ACHN (cell line): ENCODE data around the gene SELENOW.
"Not testable (repeated sequence)": the region's sequence is repeated elsewhere in the genome, so short reads cannot be mapped to it uniquely, and the experiment has no call there.

Experiments used
- DNase-seq: peaks from one replicate; pipeline ENCODE4 v3.0.0-alpha.2; 2015
- in situ Hi-C: cut with HindIII; loops from 2 replicates; pipeline ENCODE4 v1.10.0; 2017; ENCODE audit warnings: low sequenced_read_pairs, low pct_ligation_motif_present, low pct_unique_long_range_greater_than_20kb

SELENOW gene

DNA sequence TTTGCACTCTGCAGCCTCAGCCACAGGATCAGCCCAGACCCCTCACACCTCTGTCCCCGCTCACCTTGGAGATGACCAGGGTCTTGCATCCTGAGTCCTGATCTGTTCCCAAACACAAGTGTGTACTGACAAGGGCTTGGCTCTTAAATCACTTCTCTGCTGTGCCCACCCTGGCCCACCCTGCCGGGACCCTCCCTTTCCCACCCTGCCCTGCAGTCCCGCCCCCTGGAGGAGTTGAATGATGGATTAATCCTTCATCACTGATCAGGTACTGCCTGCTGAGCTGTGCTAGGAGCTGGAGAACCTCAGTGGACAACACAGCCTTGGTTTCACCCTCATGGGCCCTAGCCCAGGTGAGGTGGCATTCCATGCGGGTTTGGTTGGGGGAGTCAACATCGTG lies 25.9 kb downstream of the SELENOW start, which contains the start of gene TPRX1:
Gene TPRX1, minus strand, starts transcription at position 101 of the 400 bp plus-strand sequence. Its CDS starts 12 bp downstream, at position 89.
- DNase-seq, in situ Hi-C loops: not testable (repeated sequence)

DNA sequence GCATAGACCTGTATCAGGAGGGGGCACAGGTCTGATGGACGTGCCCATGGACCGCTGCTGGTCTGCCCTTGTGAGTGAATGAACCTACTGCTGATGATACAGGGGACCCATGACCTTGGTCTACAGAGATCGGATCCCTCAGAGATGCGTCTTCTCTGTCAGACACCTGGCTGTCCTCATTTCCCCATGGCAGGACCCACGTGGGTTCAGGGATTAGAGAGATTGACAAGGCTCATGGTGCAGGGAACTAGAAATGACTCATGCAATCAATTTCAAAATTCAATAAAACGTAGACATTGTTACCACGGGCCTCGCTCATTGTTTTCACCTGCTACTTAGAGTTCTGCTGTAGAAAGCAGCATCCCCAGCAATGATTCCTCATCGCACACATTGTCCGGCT lies 26.8 kb downstream of the SELENOW start:
- no peak for DNase-seq
- in situ Hi-C loops: no loop called here

DNA sequence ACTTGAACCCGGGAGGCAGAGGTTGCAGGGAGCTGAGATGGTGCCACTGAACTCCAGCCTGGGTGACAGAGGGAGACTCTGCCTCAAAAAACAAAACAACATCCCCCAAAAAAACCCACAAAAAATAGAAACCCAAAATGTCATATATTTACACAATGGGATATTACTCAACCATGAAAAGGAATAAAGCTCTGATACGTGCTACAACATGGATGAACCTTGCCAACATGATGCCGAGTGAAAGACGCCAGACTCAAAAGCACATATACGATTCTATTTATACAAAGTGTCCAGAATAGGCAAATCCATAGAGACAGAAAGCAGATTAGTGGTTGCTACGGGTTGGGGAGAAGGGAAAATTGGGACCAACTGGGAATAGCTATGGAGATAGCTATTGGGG lies 27.9 kb downstream of the SELENOW start:
- DNase-seq: no peak
- in situ Hi-C loops: no loop called here

DNA sequence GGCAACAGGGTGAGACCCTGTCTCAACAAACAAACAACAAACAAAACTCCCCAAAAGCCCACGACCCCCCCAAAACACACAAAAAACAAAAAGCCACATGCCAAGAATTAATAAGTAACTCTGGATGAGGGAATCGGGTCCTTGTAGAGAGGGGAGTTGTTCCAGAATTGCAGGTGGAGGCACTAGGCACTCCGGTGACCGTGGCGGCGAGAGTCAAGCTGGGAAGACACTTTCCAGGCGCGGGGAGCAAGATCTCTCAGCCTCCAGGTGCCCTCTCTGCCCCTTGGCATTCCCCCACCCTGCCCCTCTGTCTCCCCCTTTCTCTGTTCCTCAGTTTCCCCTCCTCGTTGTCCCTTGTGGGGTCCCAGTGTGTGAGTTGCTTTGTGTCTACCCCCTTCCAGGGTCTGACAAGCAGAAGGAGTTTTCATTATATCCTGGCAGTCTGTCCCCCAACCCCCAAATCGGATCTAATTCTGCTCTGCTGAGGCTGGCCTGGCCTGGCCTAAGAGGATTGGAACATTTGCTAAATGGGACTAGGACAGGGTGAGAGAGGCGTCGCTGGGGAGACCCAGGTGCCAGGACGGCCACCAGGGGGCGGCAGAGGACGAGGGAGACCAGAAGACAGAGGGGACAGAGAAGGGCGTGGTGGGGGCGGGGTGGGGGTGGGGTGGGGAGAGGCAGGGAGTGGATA lies 34.9 kb downstream of the SELENOW start:
- peak; percentile 61 for DNase-seq
- in situ Hi-C loops: no loop called here

DNA sequence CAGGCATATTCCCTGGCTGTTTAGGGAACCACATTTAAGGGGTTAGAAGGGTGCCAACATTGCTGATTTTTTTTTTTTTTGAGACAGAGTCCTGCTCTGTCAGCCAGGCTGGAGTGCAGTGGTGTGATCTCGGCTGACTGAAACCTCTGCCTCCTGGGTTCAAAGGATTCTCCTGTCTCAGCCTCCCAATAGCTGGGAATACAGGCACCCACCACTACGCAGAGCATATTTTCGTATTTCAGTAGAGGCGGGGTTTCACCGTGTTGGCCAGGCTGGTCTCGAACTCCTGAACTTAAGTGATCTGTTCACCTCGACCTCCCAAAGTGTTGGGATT lies 35.5 kb downstream of the SELENOW start:
- in situ Hi-C loops: no loop called here
- no peak for DNase-seq

DNA sequence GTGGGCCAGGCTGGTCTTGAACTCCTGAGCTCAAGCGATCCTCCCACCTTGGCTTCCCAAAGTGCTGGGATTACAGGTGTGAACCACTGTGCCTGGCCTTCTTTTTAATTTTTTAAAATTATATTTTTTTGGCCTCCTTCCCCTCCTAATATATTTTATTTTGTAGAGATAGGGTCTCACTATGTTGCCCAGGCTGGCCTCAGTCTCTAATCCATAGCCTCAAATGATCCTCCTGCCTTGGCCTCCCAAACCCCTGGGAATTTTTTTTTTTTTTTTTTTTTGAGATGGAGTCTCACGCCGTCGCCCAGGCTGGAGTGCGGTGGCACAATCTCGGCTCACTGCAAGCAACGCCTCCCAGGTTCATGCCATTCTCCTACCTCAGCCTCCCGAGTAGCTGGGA lies 37.8 kb downstream of the SELENOW start:
- in situ Hi-C loops, DNase-seq: not testable (repeated sequence)

DNA sequence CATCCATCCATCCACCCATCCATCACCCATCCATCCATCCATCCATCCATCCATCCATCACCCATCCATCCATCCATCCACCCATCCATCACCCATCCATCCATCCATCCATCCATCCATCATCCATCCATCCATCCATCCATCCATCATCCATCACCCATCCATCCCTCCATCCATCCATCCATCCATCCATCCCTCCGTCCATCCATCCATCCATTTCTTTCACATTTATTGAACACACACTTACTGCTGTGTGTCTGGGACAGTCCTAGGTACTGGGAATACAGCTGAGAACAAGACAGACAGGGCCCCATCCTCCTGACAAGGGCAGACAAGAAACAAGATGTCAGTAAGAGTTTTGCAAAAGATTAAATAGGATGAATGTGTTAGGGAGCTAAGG lies 39.7 kb downstream of the SELENOW start:
- DNase-seq, in situ Hi-C loops: not testable (repeated sequence)

DNA sequence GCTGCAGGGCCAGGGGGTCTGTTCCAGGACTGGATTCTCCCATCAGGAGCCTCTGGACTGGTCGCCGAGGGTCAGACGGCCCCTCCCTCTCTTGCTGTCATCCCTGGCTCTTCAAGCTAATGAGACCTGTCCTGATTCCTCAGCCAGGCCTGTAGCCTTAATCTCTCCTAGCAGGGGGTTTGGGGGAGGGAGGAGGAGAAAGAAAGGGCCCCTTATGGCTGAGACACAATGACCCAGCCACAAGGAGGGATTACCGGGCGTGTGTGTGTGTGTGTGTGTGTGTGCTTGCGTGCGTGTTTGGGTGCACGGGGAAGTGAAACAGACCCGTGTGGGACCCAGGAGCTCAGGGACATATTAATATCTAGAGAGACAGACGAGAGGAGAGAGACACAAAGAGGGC lies 41.4 kb downstream of the SELENOW start:
- no peak for DNase-seq
- in situ Hi-C loops: no loop called here

DNA sequence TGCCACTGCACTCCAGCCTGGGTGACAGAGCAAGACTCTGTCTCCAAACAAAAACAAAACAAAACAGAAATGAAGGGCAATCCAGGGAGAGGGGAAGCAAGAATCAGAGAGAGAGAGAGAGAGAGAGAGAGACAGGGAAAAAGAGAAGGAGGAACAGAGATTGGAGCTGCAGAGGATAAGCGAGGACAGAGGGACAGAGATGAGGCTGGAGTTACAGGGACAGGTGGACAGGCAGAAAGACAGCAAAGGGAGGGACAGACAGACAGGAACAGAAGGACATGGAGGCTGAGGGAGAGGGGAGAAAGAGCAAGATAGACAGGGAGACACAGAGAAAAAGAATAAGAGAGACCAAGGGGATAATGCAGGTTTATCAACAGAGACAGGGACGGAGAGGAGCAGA lies 41.9 kb downstream of the SELENOW start:
- in situ Hi-C loops: no loop called here
- no peak for DNase-seq

DNA sequence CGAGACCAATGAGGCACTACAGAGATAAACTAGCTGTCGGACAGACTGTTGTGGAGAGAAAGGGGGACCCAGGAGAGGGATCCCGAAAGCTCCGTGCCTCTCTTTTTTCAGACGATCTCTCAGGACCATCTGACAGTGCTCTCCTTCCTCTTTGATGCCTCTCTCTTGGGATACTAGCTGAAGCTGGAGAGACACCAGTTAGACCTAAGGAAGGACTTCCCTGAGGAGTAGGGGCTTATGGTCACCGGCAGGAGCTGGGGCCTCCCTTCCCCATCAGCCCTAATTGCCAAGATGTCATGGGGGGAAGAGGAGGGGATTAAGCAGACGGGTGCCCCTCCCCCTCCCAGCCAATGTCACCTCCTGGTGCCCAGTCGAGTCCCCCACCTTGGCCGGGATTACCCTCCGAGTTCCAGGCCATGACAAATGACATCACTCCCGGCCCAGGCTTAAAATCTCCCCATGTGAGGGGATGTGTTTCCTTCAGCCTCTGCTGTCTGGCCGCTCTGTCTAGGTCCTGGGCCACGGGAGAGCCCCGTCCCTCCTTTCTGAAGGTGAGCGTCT lies 43.0 kb downstream of the SELENOW start, which contains the start of gene CRX:
Gene CRX, plus strand, starts transcription at position 478 of the 561 bp plus-strand sequence. CDS start 12,507 bp downstream, outside the sequence.
- in situ Hi-C loops: no loop called here
- DNase-seq: no peak

DNA sequence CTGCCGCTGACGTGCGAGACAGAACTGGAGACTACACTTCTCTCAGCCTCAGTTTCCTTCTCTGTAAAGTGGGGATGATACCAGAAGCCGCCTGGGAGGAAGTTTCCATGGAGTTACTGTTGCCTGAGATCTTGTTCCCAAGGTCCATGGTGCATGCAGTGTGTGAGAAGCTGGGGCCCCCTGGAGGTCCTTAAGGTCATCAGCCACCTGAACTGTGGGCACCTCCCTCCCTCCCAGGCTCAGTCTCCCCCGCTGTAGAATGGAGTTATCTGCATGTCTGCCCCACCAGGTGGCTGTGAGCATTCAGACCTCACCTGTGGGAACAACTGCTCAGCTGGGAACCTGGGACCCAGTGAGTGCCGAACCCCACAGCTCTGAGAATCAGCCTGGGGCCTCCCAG lies 45.9 kb downstream of the SELENOW start:
- no peak for DNase-seq
- in situ Hi-C loops: no loop called here

DNA sequence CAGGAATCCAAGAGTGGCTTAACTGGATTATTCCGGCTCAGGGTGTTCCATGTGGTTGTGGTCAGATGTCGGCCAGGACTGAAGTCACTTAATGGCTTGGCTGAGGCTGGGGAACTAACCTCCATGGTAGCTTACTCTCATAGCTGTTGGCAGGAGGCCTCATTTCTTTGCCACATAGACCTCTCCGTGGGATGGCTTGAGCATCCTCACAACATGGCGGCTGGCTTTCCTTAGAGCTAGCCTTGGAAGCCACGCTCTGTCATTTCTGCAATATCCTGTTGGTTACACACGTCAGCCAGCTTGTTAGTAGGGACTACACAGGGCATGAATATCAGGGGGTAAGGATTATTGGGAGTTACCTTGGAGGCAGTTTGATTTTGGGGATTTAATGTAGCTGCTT lies 48.3 kb downstream of the SELENOW start:
- in situ Hi-C loops: no loop called here
- DNase-seq: no peak

DNA sequence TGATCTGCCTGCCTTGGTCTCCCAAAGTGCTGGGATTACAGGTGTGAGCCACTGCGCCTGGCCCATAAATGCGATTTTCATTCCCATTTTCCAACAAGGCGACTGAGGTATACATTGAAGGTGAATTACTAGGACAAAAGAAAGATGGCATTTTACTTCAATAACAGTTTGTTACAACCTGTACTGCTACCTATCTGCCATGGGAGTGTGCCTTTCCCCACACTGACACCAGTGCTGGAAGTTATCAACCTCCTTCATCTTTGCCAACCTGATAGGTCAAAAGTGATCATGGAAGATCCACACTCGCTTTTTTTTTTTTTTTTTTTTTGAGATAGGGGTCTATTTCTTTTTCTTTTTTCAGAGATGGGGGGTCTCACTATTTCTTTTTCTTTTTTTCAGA lies 54.2 kb downstream of the SELENOW start:
- in situ Hi-C loops: no loop called here
- DNase-seq: no peak
